Endothelial cell of umbilical vein (primary cell): ENCODE results near the gene SORCS2. TPM values are rescaled to one million over a fixed set of nuclear protein-coding genes. Genes with fewer than 3 reads are reported as not detected.

Experiments used
- BruUV-seq: library from RNA; stranded (reverse); fragments of 400-500 nt; replicated peaks from 2 replicates; lab custom pipeline; 2021; lab: Mats Ljungman, UMichigan
- CTCF ChIA-PET: fragments of 300-600, 350-600 bp; sonication (Branson Sonifier 250); formaldehyde crosslinking; loops from one replicate; lab custom pipeline; 2021; ENCODE audit warnings: antibody characterized with exemption, inconsistent platforms; lab: Charles Lee
- POLR2A ChIA-PET: fragments of 300-600, 350-600 bp; sonication (Branson Sonifier 250); formaldehyde crosslinking; loops from one replicate; lab custom pipeline; 2021; ENCODE audit warnings: antibody characterized with exemption, inconsistent platforms; lab: Charles Lee
- DNase-seq: peaks from one replicate; pipeline ENCODE4 v3.0.0-alpha.2; 2011; ENCODE audit warnings: low read depth, low spot score
- FAIRE-seq: peaks from 2 replicates; lab custom pipeline; 2011; peaks lifted over from hg19 to GRCh38; lab: Jason Lieb, UNC
- H2AFZ ChIP-seq: 2 replicates; pipeline ENCODE4 v1.6.0; 2012; ENCODE audit warnings: low read depth, low read length, control low read depth, inconsistent platforms
- H3K27ac ChIP-seq: 2 replicates; pipeline ENCODE4 v1.5.1; 2011; ENCODE audit warnings: low read depth, mild to moderate bottlenecking, control low read depth, low read length, moderate library complexity; ENCODE audit not compliant: insufficient read depth
- H3K27me3 ChIP-seq, 2 experiments: 2 replicates each; pipeline versions ENCODE4 v1.6.0 to v1.6.1; 2011; ENCODE audit warnings: low read length in 2 of 2, mixed read lengths in 1 of 2; ENCODE audit not compliant: control insufficient read depth in 2 of 2, insufficient read depth in 2 of 2
- H3K36me3 ChIP-seq, 2 experiments: 2 replicates in 1 of 2; 3 replicates in 1 of 2; pipeline ENCODE4 v1.5.1; 2011; ENCODE audit warnings: low read length in 2 of 2, mild to moderate bottlenecking in 1 of 2, moderate library complexity in 1 of 2; ENCODE audit not compliant: control insufficient read depth in 2 of 2, insufficient read depth in 2 of 2; ENCODE audit errors: extremely low read depth in 1 of 2
- H3K4me1 ChIP-seq: 3 replicates; pipeline ENCODE4 v1.5.1; 2011; ENCODE audit warnings: mild to moderate bottlenecking, low read length; ENCODE audit not compliant: control insufficient read depth, insufficient read depth; ENCODE audit errors: extremely low read depth
- H3K4me2 ChIP-seq: 2 replicates; pipeline ENCODE4 v1.6.1; 2011; ENCODE audit warnings: low read length, control low read depth, mixed read lengths; ENCODE audit not compliant: insufficient read depth
- H3K4me3 ChIP-seq, 3 experiments: fragments of 200-600 bp in 1 of 3; sonication (generic), shearing (Covaris generic) in 1 of 3; replicated peaks in 1 of 3; 2 replicates each; pipeline ENCODE4 v1.5.1; 2011 to 2016; ENCODE audit warnings: control low read depth in 3 of 3, low read length in 3 of 3, mild to moderate bottlenecking in 2 of 3, inconsistent platforms in 1 of 3, low read depth in 1 of 3, moderate library complexity in 1 of 3; ENCODE audit not compliant: insufficient read depth in 1 of 3
- H3K79me2 ChIP-seq: 2 replicates; pipeline ENCODE4 v1.6.0; 2012; ENCODE audit warnings: low read length, inconsistent platforms; ENCODE audit not compliant: control insufficient read depth, insufficient read depth
- H3K9ac ChIP-seq: replicated peaks from 2 replicates; pipeline ENCODE3; 2011; ENCODE audit warnings: low read length, control low read depth; ENCODE audit not compliant: insufficient read depth; ENCODE audit errors: extremely low read depth
- H3K9me1 ChIP-seq: replicated peaks from 3 replicates; pipeline ENCODE4 v1.6.0; 2011; ENCODE audit warnings: mild to moderate bottlenecking, low read length; ENCODE audit not compliant: control insufficient read depth, insufficient read depth; ENCODE audit errors: extremely low read depth
- H3K9me3 ChIP-seq: replicated peaks from 2 replicates; pipeline ENCODE4 v1.5.1; 2012; ENCODE audit warnings: low read length, inconsistent platforms; ENCODE audit not compliant: control insufficient read depth, insufficient read depth
- H4K20me1 ChIP-seq: replicated peaks from 2 replicates; pipeline ENCODE3; 2011; ENCODE audit warnings: mild to moderate bottlenecking, low read length; ENCODE audit not compliant: control insufficient read depth, insufficient read depth; ENCODE audit errors: extremely low read depth
- EZH2 ChIP-seq: IDR thresholded peaks from 2 replicates; pipeline ENCODE4 v1.6.1; 2012; ENCODE audit warnings: borderline replicate concordance, low read depth, mild to moderate bottlenecking, moderate library complexity, low read length, inconsistent platforms; ENCODE audit not compliant: severe bottlenecking
- FOS ChIP-seq: IDR thresholded peaks from 2 replicates; pipeline ENCODE4 v1.6.1; 2011; ENCODE audit warnings: mild to moderate bottlenecking, low read length, moderate library complexity, borderline replicate concordance; ENCODE audit not compliant: insufficient read depth
- GATA2 ChIP-seq: IDR thresholded peaks from 2 replicates; pipeline ENCODE4 v1.7.0; 2011; ENCODE audit warnings: low read depth, mild to moderate bottlenecking, moderate library complexity, mixed read lengths, low read length; ENCODE audit not compliant: insufficient read length, insufficient read depth
- JUN ChIP-seq: IDR thresholded peaks from 2 replicates; pipeline ENCODE4 v1.6.1; 2011; ENCODE audit warnings: borderline replicate concordance, low read depth; ENCODE audit not compliant: insufficient read length, insufficient read depth
- MYC ChIP-seq: IDR thresholded peaks from one replicate; pipeline ENCODE4 v1.6.1; 2011; ENCODE audit warnings: mild to moderate bottlenecking, low read depth, low read length
- POLR2A ChIP-seq: IDR thresholded peaks from 2 replicates; pipeline ENCODE4 v1.6.1; 2012; ENCODE audit warnings: low read depth, mild to moderate bottlenecking, control low read depth, low read length
- POLR2AphosphoS5 ChIP-seq: IDR thresholded peaks from 2 replicates; pipeline ENCODE4 v1.6.1; 2012; ENCODE audit warnings: low read depth, mild to moderate bottlenecking, control low read depth, low read length, moderate library complexity; ENCODE audit not compliant: insufficient read depth
- dilution Hi-C: fragments of 300-500 bp; cut with MboI; formaldehyde crosslinking; loops from one replicate; pipeline ENCODE4 v1.15.0; 2019; ENCODE audit warnings: low sequenced_read_pairs; ENCODE audit not compliant: extremely low pct_ligation_motif_present
- intact Hi-C: fragments of 100-400 bp; cut with micrococcal nuclease; formaldehyde crosslinking; loops from one replicate; pipeline ENCODE4 v1.10.0; 2022
- polyA plus RNA-seq, 4 experiments: library from polyadenylated mRNA; depleted of rRNA in 3 of 4; stranded (reverse) in 3 of 4; unstranded in 1 of 4; fragments of >200 nt; gene quantifications; 2 replicates each; pipeline versions ENCODE4 v1.2.1 to v1.2.3, GENCODE V29; 2011 to 2012; ENCODE audit warnings: missing spikeins in 1 of 4
- total RNA-seq: library from RNA; stranded (reverse); gene quantifications from 2 replicates; pipeline ENCODE4 v1.2.3, GENCODE V29; 2021
- TF ChIP-seq, protein P1 (sequence below), 2 donors: IDR thresholded peaks; 1 replicate in 1 of 2; 2 replicates in 1 of 2; pipeline ENCODE4 v1.5.1; 2011; ENCODE audit warnings: low read length in 2 of 2, mild to moderate bottlenecking in 2 of 2, moderate library complexity in 2 of 2, control low read depth in 1 of 2, inconsistent platforms in 1 of 2, low read depth in 1 of 2; ENCODE audit not compliant: insufficient read depth in 1 of 2; ENCODE audit errors: extremely low read depth in 1 of 2
- TF ChIP-seq, protein P2 (sequence below): IDR thresholded peaks from 2 replicates; pipeline ENCODE4 v1.6.1; 2011; ENCODE audit not compliant: insufficient read depth, insufficient read length

SORCS2 gene
- total and polyA plus RNA-seq, 2 donors (not counting 3 experiments of a cell fraction or from before 2014, with no cell fraction given) = not detected

DNA sequence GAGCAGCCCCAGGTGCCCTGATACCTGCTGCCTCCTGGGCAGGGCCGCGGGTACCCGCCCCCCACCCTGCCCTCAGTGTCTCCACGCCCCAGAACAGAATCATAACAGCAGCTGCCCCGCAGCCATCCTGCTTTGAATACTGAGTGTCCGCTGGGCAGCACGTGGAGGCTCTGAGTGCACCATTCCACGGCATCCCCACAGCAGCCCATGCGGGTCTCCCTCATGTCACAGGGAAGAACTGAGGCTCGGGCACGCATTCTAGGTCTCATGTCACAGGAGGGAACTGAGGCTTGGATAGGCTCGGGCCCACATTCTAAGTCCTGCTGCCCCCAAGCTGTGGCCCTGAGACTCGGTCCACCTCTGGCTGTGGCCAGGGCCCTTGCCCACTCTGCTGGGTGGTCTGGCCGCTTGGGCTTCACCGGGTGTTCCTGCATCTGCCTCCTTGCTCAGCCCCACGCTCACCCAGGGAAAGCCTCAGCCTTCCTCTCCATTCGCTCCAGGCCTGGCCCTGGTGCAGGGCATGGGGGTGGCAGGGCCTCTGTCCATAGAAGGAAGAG, 464.0 kb downstream of the SORCS2 start:
- no peaks in the 10 kb centered on the region for H3K79me2 ChIP-seq
- FAIRE-seq = no peak
- no peaks in the 10 kb centered on the region for H3K27me3 ChIP-seq
- H3K36me3 ChIP-seq = no peaks in the 10 kb centered on the region
- no peaks in the 10 kb centered on the region for H4K20me1 ChIP-seq
- H3K9ac ChIP-seq = no peak overlapping the region
- no TSS peak for BruUV-seq
- intact Hi-C loops = no loop called here
- dilution Hi-C loops = no loop called here
- DNase-seq = no peak
- CTCF ChIA-PET = no interaction called here
- H3K4me3 ChIP-seq = no peak overlapping the region
- POLR2A ChIA-PET = no interaction called here
- no peaks in the 10 kb centered on the region for H3K9me3 ChIP-seq
- no peaks in the 10 kb centered on the region for H3K9me1 ChIP-seq
- H3K4me2 ChIP-seq = no peak overlapping the region
- H3K27ac ChIP-seq = no peak overlapping the region
- H2AFZ ChIP-seq = no peak overlapping the region
- TF ChIP-seq MYC (no peak), GATA2 (no peak), FOS (no peak), POLR2AphosphoS5 (no peak), JUN (no peak), POLR2A (no peak), EZH2 (no peak)
- TF ChIP-seq, protein P1, sequence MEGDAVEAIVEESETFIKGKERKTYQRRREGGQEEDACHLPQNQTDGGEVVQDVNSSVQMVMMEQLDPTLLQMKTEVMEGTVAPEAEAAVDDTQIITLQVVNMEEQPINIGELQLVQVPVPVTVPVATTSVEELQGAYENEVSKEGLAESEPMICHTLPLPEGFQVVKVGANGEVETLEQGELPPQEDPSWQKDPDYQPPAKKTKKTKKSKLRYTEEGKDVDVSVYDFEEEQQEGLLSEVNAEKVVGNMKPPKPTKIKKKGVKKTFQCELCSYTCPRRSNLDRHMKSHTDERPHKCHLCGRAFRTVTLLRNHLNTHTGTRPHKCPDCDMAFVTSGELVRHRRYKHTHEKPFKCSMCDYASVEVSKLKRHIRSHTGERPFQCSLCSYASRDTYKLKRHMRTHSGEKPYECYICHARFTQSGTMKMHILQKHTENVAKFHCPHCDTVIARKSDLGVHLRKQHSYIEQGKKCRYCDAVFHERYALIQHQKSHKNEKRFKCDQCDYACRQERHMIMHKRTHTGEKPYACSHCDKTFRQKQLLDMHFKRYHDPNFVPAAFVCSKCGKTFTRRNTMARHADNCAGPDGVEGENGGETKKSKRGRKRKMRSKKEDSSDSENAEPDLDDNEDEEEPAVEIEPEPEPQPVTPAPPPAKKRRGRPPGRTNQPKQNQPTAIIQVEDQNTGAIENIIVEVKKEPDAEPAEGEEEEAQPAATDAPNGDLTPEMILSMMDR (IDR thresholded peaks at IDR 0.05; ENCODE audit: extremely low read depth in 1 of 2, insufficient read depth in 1 of 2, low read depth in 1 of 2, low read length in 2 of 2) = no peak
- TF ChIP-seq, protein P2, sequence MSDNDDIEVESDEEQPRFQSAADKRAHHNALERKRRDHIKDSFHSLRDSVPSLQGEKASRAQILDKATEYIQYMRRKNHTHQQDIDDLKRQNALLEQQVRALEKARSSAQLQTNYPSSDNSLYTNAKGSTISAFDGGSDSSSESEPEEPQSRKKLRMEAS = no peak
- no peaks in the 10 kb centered on the region for H3K4me1 ChIP-seq
